ENCODE data around the gene IKBKE.

DNA sequence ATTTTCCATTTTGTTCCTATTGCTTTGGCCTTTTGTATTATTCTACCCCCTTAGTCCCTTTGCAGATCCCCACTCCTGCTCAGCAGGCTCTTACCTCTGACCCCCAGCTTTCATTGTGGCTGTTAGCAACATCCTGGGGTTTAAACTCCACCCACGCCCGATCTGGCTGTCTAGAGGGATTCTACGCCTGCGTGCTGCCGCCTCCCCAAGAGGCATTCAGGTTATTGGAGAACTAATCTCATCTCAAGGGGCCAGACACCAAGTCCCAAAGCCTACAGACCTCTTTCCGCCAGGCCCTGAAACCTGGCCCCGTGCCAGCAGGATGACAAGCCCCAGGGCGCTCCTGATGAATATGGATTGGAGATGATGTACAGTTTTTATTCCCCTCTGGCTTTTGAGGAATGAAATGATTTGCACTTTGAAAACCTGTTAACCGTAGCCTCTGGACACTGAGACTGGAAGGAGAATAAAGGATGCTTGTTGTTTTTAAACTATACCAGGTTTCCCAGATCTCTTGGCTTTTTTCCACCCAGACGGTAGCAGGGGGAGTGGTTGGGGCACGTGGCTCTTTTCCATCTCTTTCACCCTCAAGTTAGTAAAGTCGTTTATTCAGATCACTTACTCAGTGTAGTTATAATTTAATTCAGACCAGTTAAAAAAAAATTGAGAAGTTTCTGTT lies 14.5 kb upstream of the IKBKE start:
- TF ChIP-seq, protein P1, sequence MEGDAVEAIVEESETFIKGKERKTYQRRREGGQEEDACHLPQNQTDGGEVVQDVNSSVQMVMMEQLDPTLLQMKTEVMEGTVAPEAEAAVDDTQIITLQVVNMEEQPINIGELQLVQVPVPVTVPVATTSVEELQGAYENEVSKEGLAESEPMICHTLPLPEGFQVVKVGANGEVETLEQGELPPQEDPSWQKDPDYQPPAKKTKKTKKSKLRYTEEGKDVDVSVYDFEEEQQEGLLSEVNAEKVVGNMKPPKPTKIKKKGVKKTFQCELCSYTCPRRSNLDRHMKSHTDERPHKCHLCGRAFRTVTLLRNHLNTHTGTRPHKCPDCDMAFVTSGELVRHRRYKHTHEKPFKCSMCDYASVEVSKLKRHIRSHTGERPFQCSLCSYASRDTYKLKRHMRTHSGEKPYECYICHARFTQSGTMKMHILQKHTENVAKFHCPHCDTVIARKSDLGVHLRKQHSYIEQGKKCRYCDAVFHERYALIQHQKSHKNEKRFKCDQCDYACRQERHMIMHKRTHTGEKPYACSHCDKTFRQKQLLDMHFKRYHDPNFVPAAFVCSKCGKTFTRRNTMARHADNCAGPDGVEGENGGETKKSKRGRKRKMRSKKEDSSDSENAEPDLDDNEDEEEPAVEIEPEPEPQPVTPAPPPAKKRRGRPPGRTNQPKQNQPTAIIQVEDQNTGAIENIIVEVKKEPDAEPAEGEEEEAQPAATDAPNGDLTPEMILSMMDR (optimal IDR thresholded peaks at IDR 0.05 in 1 of 3, IDR thresholded peaks at IDR 0.05 in 1 of 3, conservative IDR thresholded peaks at IDR 0.05 in 1 of 3; ENCODE audit: extremely low read depth in 1 of 3, insufficient read depth in 2 of 3, low read length in 3 of 3) = no peak
- no peak for TF ChIP-seq EZH2 (IDR thresholded peaks at IDR 0.05; ENCODE audit: low read length)

All from keratinocyte (primary cell).